Stimulated activated CD4-positive, alpha-beta T cell treated with anti-CD3 and anti-CD28 coated beads, Interleukin-2, amount 100 ng/mL, for 48 hours (primary cell): ENCODE results near the gene EPS15.
"Not testable (repeated sequence)": the region's sequence is repeated elsewhere in the genome, so short reads cannot be mapped to it uniquely, and the experiment has no call there.

ENCODE experiments used
- DNase-seq, 2 donors: peaks; one replicate each; pipeline ENCODE4 v3.0.0-alpha.2; 2020

Gene EPS15

DNA sequence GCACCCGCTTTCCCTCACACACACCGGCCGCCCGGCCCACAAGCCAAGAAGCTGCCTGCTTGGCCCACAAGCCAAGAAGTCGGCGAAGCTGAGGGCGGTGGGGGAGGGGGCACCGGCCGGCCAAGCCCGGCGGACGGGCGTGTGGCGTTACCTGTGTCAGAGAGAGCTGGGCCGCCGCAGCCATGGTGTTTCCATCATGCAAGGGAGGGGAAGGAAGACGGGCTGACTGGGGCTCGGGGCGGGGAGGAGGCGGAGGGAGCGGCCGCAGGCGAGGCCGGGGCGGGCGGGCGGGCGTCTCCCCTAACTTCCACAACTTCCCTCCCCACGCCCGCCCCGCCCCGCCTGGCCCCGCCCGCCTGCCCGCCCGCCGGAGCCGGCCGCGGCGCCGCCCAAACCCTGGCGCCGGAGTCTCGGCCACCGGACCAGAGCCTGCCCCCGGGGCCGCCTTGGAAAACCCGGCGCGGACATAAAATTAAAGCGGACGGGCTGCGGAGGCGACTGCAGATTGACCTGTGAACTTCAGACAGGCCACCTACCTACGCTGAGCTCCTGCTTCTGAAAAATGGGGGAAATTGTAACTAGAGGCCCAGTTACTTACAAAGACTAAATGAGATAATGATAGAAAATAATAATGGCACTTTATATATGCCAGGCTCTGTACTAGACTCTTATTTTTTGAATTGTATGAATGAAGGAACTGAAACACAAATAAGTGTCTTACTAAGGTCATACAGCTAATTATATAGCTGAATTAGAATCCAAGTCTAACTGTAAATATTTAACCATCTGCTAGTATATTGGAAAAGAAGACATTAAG is at the start of gene EPS15:
TSS of gene EPS15 (minus strand) at position 219 of the 817 bp plus-strand sequence. CDS start at position 184, 35 bp downstream.
- peak; percentile 81 to 92 for DNase-seq

DNA sequence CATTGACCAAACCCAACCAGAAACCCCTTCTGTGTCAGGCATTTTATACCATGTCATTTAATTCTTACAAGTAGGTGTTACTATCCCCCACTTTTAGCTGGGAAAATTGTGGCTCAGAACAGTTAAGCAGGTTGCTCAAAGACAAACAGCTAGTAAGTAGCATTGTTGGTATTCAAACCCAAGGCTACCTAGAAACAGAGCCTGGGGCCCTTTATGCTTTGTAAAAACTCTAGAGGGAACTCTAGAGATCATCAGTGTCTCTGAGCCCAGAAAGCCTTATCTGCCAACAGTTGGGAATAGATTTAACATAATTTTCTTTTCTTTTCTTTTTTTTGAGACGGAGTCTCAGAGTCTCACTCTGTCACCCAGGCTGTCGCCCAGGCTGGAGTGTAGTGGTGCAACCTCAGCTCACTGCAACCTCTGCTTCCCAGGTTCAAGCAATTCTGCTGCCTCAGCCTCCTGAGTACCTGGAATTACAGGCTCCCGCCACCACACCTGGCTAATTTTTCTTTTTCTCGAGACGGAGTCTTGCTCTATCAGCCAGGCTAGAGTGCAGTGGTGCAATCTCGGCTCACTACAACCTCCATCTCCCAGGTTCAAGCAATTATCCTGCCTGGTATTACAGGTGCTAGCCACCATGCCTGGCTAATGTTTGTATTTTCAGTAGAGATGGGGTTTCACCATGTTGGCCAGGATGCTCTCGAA is 49.3 kb upstream of the EPS15 start:
- no peak for DNase-seq

DNA sequence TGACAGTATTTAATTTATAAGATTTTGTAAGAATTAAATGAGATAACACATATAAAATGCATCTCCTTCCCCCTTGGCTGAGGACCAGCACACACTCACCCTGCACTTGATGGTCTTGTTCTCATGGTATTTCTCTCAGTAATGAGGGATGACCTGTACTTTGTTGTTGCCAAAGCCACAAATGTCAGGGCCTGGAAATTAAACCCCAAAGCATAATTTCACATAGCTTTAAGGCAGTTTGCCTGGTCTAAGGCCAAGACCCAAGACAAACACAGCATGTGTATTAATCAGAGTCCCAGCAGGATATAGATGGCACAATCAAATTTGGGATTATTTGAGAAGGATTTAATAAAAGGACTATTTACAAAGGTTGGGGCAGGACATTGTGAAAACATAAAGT is 48.6 kb upstream of the EPS15 start:
- no peak for DNase-seq

DNA sequence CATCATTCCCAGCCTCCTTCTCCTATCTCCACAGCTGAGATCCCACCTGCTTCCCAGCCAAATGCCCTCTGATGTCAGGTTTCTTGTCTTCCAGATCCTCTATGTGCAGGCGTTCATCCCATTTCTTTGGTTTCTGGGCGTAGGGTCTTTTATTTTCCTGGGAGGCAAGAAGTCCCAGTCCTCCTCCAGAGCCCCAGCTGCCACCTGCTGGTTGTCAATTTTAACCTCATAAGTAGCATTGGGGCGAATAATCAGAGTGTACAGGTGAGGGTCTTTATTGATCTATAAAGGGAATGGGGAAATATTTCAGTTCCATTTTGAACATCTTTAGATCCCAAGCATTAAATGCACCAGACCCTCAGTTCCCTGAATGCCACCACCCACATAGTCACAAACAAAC is 47.2 kb upstream of the EPS15 start:
- DNase-seq = no peak

DNA sequence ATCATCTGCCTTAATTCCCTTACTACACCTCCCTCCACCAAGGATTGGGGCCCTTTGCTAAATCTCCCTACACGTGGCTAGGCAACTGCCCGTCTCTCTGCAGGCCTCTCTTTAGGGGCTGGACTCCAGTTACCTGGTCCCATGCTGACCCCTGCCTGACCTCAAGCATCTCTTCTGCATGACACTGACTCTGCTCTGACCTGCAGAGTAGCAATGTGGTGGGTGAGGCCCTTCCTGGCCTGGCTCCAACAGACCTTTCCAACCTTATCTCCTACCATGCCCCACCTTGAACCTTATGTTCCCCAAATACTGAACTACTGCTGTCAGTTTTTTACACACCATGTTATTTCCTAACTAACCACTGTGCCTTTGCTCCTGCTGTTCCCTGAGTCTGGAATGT is 45.9 kb upstream of the EPS15 start:
- DNase-seq = no peak

DNA sequence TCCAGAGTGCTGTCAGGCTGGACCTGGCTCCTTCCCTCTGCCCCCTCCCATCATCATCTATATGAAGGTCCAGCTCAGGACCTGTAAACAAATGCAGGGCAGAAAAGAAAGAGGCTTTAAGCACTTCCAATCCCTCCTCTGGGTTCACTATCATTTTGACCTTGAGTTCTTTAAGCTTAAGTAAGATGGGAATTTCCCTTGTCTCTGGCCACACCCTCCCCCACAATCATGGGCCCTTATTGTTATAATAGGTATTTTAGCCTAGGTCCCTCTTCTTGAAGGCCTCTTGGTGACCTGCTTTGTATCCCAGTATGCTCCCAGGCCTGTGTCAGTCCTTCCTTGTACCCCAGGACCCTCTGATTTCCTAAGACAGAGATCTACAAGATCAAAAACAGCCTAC is 45.1 kb upstream of the EPS15 start:
- no peak for DNase-seq

DNA sequence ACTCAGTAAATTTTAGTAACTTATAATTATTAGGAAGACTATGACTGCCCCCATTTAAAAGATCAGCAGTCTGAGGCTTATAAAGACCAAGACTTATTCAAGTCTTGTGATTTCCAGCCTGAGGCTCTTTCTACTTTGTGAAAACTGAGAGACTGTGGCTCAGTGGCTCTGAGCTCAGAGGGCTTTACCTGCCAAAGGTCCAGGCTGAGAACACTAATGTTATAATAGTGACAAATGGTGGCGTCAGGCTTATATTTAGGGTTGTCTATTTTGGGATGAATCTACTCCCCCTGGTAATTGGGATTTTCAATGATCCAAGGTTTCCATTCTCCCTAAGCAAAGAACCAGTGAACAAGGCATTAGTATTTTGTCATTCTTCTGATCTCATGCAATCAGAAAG is 42.6 kb upstream of the EPS15 start:
- DNase-seq = no peak

DNA sequence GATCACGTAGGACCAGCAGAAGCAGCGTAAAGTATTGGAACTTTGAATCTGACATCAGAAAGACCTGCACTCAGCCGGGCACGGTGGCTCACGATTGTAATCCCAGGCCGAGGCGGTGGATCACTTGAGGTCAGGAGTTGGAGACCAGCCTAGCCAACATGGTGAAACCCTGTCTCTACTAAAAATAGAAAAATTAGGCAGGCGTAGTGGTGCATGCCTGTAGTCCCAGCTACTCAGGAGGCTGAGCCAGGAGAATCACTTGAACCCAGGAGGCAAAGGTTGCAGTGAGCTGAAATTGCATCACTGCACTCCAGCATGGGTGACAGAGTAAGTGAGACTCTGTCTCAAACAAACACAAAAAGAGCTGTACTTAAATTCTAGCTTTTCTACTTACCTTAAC is 41.8 kb upstream of the EPS15 start:
- DNase-seq = not testable (repeated sequence)

DNA sequence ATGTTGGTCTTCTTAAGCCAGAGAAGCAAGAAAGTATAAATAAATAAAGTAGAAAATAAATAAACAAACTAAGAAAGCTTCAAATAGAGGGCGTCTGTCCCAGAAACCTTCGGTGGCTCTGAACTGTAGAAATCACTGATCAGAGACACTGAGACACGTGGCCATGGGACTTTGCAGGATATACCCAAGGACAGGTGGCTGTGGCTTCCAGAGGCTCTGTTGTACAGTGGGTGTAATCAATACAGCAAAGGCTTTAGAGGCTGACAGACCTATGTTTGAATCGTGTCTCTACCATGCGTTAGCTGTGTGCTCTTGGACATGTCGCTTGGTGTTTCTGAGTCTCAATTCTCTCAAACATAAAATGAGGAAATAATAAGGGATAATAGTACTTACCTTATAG is 41.0 kb upstream of the EPS15 start:
- DNase-seq = no peak

DNA sequence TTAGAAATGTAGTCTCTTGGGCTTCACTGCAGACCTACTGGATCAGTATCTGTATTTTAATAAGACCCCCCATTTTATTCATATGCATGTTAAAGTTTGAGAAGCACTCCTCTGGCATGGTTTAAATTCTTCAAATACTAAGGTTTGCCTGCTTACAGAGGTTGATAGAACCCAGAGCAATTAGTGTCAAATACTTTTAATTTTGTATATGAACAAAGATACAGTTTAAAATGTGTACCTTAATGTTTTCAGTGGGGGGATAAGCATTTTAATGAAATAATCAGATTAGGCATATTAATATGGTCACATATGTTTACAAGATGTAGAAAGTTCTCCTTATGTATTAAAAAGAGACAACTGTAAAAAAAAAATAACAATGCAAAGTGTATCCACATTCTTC is 40.4 kb upstream of the EPS15 start:
- DNase-seq = no peak

DNA sequence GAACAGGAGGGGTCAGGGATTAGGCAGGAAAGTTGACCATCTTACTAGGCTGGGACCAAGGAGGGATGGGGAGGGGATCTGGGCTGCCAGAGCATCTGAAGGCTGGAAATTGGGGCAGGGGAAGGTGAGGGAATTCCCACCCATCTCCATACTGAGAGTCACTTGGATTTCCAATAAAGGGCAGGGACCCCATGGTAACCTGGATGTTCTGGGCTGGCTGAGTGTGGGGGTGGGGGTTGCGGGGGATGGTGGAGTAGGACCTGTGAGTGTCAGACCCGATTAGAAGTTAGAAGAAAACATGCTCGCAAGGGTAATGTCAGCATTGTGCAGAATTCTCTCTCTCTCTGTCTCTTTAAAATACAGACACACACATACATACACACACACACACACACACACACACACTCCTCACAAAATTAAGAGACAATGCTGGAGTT is 40.0 kb upstream of the EPS15 start:
- no peak for DNase-seq

DNA sequence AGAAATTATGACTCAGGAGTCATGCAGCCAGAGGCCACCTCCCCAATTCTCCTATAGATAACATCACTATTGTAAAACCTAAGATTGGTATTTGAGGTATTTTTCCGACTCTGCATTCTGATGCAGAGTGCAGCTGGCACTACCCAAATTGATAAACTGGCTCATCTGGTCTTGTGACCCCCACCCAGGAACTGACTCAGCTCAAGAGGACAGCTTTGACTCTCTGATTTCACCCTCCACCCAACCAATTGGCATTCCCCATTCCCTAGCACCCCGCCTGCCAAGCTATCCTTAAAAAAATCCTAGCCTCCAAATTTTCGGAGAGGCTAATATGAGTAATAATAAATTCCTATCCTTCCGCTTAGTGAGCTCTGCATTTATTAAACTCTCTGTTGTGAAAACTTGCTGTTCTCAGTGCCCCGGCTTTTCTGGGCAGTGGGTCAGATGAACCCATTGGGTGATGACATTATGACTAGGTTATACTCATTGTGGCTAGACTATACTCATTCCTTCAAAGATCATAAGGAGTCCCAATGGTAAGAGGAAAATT is 39.4 kb upstream of the EPS15 start:
- DNase-seq = no peak

DNA sequence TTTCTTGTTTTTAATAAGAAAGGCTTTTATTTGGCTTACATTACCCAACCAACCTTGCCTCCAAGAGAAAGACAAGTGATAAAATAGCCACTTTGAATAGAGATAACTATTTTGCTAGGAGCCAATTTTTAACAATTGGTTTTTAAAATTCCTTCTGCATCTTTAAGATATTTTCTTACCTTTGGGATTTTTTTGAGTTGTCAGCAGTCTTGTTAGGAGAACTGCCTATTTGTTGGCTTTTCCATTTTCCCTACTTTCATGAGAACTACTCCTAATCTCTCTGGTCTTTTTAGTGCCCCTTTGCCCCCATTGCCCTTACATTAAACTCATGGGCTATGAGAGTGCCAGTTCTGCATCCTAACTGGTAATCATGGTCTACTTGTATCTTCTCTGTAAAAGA is 38.1 kb upstream of the EPS15 start:
- no peak for DNase-seq

DNA sequence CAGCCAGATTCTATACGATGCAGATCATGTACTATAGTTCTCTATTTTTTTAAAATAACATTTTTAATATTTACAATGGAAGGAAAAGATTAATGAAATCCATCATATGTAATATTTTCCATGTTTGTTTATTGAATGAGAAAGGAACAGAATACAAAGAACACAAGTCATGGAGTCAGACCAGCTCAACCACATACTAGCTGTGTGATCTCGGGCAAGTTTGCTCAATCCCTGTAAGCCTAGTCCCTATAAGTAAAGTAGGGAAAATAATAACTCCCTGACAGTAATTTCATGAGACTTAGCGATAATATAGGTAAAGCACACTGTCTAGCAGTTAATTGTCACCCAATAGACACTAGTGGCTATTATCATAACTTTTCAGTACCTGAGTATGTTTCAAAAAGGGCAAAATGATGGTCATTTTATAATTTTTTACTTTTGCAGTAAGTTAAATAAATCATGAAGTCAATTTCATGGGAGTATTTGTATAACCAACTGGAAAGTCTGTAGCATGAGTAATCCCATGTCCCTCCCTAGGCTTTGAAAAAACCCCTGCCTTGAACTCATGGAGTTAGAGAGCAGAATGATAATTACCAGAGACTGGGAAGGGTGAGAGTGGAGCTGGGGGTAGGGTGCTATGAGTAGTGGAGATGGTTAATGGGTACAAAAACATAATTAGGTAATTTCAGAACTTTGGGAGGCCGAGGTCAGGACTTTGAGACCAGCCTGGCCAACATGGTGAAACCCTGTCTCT is 37.0 kb upstream of the EPS15 start:
- DNase-seq = no peak

DNA sequence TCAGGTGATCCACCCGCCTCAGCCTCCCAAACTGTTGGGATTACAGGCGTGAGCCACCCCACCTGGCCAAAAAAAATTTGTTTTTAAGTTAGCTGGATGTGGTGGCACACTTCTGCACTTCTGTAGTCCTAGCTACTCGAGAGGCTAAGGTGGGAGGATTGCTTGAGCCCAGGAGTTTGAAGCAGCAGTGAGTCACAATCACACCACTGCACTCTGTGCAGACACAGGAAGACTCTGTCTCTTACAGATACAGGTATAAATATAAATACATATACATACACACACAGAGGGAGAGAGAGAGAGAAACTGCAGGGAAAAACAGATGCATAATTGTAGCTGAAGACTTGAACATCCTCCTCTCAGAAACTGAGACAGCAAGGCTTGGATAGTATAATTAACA is 34.8 kb upstream of the EPS15 start:
- no peak for DNase-seq

DNA sequence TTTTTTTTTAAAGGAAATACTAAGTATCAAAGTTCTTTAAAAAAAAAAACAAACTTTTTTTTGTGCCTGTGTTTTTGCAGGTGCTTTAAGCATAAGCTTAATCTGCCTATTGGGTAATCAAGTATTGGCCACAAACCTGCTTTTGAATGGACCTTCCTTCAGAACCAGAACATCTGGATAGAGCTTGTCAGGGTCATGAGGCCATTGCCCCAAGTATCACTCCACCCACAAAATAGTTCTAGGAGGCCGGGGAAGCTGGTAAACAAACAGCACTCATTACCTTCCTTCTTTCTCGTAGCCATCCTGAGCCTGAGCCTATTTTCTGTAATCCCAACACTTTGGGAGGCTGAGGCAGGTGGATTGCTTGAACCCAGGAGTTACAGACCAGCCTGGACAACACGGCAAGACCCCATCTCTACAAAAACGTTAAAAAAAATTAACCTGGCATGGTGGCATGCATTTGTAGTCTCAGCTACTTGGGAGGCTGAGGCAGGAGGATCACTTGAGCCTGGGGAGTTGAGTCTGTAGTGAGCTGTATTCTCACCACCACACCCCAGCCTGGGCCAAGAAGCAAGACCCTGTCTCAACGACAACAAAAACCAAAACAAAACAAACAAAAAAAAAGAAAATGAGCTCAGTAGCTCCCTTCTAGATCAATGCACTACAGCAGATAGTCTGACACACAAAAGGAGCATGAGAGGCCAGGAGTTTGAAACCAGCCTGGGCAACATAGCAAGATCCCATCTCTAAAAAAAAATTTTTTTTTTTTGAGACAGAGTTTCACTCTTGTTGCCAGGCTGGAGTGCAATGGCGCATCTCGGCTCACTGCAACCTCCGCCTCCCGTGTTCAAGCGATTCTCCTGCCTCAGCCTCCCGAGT is 34.1 kb upstream of the EPS15 start:
- DNase-seq = no peak

DNA sequence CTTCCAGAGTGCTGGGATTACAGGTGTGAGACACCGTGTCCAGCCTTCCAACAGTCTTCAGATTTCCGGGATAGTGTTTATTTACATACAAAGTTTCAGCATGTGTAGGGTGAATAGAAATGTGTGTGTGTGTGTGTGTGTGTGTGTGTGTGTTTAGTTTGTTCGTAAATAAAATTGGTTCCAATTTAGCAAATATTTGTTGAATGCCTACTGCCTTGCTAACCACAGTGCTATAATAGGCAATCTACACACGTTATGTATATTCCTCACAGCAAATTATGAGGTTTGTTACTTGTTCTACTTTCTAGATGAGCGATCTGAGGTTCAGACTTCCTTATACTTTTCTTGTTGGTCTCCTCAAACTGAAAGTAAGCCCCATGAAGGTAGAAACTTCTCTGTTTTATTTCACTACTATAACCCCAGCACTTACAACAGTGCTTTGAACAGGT is 32.8 kb upstream of the EPS15 start:
- DNase-seq = no peak

DNA sequence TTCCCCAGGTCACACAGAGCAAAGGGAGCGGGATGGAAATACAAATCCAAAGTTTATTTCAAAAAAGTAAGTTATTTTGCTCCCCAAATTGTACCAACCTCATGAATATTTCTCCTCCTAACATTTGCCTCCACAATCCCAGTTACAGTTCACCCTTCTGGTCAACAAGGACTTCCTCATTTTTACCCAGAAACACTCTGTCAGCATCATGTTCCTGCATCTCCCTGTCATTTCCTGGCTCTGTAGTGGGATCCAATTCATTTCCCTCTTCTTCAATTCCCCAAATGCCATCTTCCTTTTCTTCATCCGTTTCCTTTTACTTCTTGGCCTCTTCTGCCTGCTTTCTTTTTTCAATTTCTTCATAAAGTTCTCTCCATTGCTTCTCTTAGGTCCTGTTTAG is 32.0 kb upstream of the EPS15 start:
- DNase-seq = no peak

DNA sequence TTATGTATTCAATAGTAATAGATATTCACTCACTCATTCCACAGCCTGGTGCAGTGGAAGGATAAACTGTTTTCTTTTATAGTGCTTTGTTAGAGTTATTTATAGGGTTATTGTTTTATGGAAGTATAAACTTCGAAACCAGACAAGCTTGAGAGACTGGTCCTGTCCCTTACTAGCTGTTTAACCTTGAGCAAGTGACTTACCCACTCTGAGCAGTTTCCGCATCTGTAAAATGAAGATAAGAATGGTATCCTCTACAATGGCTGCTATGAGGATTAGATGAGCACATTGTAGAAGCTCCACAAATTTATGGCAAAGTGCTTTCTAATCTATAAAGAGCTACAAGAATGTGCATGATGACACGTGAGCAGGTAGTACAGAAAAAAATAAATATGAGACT is 30.8 kb upstream of the EPS15 start:
- no peak for DNase-seq

DNA sequence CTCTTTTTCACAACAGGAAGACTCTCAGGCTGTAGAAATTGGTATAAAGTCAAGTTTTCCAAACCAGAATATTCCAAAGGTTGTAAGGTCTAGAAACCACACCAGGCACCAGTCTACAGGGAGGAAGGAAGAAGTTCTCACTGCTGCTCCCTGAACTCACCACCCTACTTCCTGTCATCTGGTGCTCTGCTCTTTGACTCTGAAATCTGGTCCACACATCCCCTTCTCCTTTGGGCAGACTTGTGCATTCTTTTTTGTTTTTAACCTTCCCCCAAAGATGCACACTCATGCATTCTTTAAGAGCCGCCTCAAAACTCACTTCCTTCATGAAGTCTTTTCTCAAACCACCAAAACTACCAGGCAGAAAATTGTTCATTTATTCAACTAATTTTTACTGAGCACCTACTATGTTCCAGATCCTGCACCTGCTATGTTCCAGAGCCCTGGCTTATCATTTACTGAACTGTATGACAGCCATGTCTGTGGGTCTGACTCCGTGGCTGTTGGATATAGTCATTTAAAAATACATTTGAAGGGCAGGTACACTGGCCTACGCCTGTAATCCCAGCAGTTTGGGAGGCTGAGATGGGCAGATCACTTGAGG is 30.1 kb upstream of the EPS15 start:
- no peak for DNase-seq

DNA sequence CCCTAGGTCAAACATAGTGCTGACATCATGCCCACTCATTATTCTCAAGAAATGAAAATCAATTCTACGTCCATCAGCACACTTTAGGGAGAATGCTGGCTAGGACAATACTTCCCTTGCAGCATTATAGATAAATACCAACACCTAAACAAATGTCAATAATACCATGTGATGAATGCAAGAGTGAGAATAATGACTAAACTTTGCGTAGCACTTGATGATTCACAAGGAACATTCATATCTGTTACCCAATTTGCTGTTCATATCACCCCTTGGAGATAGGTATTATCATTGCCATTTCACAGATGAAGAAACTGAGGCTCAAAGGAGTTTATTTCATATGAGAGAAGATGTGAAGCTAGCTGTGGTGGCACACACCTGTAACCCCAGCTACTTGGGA is 24.8 kb upstream of the EPS15 start:
- DNase-seq = no peak
